Nucleus accumbens (tissue), 56 donors: ENCODE data around the gene UBL4A.
"Not testable (repeated sequence)": the region's sequence is repeated elsewhere in the genome, so short reads cannot be mapped to it uniquely, and the experiment has no call there.

ENCODE experiments used
- DNase-seq, 56 donors: peaks; one replicate each; lab custom pipeline; 2025; lab: John Stamatoyannopoulos, UW

Gene UBL4A

GRCh38 chrX:154509455-154509854, 23.0 kb upstream of the UBL4A start:
- DNase-seq, result no peak

- no peak for DNase-seq
Observed at GRCh38 chrX:154508384-154508745, 21.9 kb upstream of the UBL4A start.

- no peak for DNase-seq
Observed at GRCh38 chrX:154507673-154508383, 21.4 kb upstream of the UBL4A start.

- peak in 1 of 56 donors; percentile 7 for DNase-seq
Observed at GRCh38 chrX:154506483-154507332, 20.3 kb upstream of the UBL4A start.

- DNase-seq, result no peak
Observed at GRCh38 chrX:154505734-154506133, 19.3 kb upstream of the UBL4A start.

GRCh38 chrX:154502989-154503388, 16.6 kb upstream of the UBL4A start:
- DNase-seq, result no peak

GRCh38 chrX:154502098-154502497, 15.7 kb upstream of the UBL4A start:
- no peak for DNase-seq

GRCh38 chrX:154501423-154501822, 15.0 kb upstream of the UBL4A start:
- not testable (repeated sequence) for DNase-seq

GRCh38 chrX:154496591-154497137, 10.2 kb upstream of the UBL4A start:
- DNase-seq, result not testable (repeated sequence)

- no peak for DNase-seq
Observed at GRCh38 chrX:154495472-154495922, 9.1 kb upstream of the UBL4A start.

- no peak for DNase-seq
Observed at GRCh38 chrX:154494715-154495114, 8.3 kb upstream of the UBL4A start.

- DNase-seq, result peak; percentile 36 to 95 (median 88)
Observed at GRCh38 chrX:154490414-154491083, 4.1 kb upstream of the UBL4A start, which contains the start of gene SLC10A3. Gene SLC10A3 (minus strand): TSS chrX:154490629. CDS start chrX:154488940, 1,689 bp downstream.

GRCh38 chrX:154490021-154490413, 3.6 kb upstream of the UBL4A start:
- DNase-seq, result peak in 7 of 56 donors; percentile 3 to 34 (median 27)

GRCh38 chrX:154489182-154489581, 2.8 kb upstream of the UBL4A start:
- DNase-seq, result no peak

GRCh38 chrX:154488336-154489075, 2.1 kb upstream of the UBL4A start:
- no peak for DNase-seq

GRCh38 chrX:154487518-154488290, 1.3 kb upstream of the UBL4A start:
- DNase-seq, result no peak

GRCh38 chrX:154486052-154486395, 391 bp downstream of the UBL4A start:
- DNase-seq, result peak in 9 of 56 donors; percentile 5 to 52 (median 20)

GRCh38 chrX:154485150-154486051, 1.0 kb downstream of the UBL4A start:
- DNase-seq, result no peak
